GM04504 (cell line): ENCODE measurements around the gene PTPN22.

Experiments used
- DNase-seq: peaks from one replicate; pipeline ENCODE4 v3.0.0-alpha.2; 2012; ENCODE audit warnings: low read depth

Gene PTPN22

GRCh38 chr1:113887402-113888175 lies 16.1 kb upstream of the PTPN22 start, which contains the start of gene BCL2L15:
Gene BCL2L15, minus strand, starts transcription at chr1:113887581. Its CDS starts 206 bp downstream, at chr1:113887375.
- no peak for DNase-seq

DNA sequence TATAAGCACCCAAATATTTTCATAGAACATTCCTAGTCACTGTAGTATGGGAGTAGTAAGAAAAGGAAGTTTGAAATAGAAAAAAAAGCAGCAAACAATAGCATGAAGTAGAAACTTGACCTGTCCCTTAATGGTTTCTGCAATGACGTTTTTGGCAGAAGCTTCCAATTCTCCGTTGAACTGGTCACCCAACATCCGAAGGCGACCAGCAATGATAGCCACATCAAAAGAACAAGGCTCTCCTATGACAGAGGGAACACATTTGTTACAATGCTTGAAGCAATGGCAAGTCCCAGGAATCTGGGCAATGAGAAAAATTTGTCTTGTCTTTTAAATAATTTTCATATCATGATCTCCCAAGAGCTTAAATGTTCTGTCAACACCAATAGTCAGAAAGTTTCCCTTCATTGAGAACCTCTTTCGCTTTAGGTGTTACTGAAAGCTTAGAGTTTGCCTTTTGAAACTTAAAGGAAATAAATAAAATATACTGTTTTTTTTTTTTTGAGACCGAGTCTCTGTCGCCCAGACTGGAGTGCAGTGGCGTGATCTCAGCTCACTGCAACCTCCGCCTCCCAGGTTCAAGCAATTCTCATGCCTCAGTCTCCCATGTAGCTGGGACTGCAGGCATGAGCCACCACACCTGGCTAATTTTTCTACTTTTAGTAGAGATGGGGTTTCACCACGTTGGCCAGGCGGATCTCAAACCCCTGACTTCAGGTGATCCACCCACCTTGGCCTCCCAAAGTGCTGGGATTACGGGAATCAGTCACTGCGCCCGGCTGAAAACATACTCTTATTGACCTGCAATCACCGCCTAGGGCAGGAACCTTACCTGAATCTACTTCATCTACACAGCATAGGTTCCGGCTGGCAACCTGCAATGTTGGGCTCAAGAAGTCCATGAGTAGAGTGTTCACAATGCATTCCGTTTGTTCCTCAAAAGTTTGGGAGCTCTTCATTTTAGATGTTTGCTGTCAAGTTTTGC lies 15.2 kb upstream of the PTPN22 start:
- DNase-seq = no peak

- no peak for DNase-seq
Observed at GRCh38 chr1:113881661-113882060, 10.1 kb upstream of the PTPN22 start.

GRCh38 chr1:113879739-113880038 lies 8.2 kb upstream of the PTPN22 start:
- no peak for DNase-seq

DNA sequence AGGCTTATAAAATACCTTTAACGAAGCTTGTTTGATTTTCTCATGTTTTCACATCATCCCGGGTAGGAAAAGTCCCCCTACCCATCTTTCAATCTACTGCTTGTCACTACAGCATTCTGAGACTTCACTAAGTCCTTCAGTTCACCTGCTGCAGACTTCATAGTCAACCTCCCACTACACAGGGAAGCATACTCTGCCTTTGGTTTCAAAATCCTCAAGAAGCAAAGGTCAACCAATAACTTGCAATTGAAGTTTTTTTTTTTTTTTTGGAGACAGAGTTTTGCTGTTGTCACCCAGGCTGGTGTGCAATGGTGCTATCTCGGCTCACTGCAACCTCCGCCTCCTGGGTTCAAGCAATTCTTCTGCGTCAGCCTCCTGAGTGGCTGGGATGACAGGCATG lies 4.7 kb upstream of the PTPN22 start:
- DNase-seq = no peak

GRCh38 chr1:113875714-113876113 lies 4.2 kb upstream of the PTPN22 start:
- DNase-seq = no peak

DNA sequence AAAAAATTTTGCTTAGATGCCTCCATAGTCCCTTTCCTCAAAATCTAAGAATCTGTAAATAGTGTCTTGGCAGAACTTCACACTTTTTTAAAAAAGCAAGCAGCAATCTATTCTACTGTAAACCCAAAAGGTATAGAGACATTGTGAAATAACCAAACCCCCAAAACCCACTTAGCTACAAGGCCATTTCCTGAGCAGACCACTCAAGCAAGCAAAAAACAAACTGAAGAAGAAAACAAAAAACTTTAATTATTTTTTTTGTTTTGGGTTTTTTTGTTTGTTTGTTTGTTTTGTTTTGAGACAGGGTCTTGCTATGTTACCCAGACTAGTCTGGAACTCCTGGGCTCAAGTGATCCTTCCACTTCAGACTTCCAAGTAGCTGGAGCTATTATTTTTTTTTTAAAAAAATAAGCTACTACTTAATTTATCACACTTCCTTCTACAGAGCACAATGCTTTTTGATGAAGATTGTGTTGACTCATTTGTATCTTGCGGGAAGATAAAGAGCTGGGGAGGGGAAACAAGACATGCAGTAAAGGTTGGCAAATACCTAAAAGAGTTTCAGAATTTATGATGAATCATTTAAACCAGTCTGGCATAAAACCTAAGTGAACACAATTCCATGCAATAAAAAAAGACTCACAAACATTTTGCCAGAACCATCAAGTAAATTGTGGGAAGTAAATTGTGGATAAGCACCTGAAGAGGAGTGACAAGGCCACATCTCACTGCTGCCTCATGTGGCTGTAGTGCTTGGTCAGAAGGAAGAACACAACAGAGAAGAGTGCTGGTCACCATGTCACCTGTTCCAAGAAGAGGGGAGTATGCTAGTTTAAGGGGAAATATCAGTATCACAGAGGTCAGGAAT lies 2.7 kb upstream of the PTPN22 start:
- no peak for DNase-seq

GRCh38 chr1:113872219-113872935 lies 865 bp upstream of the PTPN22 start:
- DNase-seq = no peak

- no peak for DNase-seq
Observed at GRCh38 chr1:113870778-113871177, 734 bp downstream of the PTPN22 start.

- DNase-seq = no peak
Observed at GRCh38 chr1:113868387-113869083, 3.0 kb downstream of the PTPN22 start.

DNA sequence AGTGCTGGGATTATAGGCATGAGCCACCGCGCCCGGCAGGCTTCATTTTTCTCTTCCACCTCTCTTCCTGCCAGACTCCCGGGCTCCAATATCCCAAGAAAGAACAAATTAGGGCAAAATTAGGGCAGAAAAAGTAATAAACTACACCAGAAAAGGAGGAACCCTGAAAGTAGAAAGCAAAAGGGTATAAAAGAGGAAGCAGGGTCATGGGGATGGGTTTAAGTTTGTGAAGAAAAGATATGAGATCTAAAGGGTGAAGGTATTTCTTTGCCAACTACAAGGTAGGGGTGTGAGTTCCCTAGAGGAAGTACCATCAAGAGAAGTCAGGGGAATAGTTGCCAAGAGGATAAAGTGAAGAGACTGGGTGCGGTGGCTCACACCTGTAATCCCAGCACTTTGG lies 9.9 kb downstream of the PTPN22 start:
- no peak for DNase-seq

- DNase-seq = peak; percentile 34
Observed at GRCh38 chr1:113860891-113861290, 10.6 kb downstream of the PTPN22 start.

- no peak for DNase-seq
Observed at GRCh38 chr1:113859478-113860175, 11.9 kb downstream of the PTPN22 start.

- no peak for DNase-seq
Observed at GRCh38 chr1:113858982-113859381, 12.5 kb downstream of the PTPN22 start.

- no peak for DNase-seq
Observed at GRCh38 chr1:113858418-113858817, 13.1 kb downstream of the PTPN22 start.

GRCh38 chr1:113857776-113858175 lies 13.7 kb downstream of the PTPN22 start:
- DNase-seq = no peak

DNA sequence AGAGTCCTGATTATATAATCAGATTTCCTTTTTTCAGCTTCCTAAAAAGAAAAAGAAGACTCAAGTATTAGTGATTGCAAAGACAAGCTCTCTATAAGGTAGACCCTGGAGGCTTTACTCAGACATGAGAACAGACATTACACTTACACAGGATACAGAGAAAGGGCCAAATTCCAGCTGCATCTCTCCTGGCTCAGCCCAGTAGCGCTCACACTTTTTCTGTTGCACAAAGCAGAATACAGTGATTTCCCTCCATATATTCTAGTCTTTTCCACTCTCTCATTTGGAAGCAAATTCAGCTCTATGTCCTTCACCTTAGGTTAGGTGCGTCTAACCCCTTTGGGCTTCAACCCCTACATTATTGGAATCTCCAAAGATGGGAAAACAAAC lies 15.1 kb downstream of the PTPN22 start:
- no peak for DNase-seq

DNA sequence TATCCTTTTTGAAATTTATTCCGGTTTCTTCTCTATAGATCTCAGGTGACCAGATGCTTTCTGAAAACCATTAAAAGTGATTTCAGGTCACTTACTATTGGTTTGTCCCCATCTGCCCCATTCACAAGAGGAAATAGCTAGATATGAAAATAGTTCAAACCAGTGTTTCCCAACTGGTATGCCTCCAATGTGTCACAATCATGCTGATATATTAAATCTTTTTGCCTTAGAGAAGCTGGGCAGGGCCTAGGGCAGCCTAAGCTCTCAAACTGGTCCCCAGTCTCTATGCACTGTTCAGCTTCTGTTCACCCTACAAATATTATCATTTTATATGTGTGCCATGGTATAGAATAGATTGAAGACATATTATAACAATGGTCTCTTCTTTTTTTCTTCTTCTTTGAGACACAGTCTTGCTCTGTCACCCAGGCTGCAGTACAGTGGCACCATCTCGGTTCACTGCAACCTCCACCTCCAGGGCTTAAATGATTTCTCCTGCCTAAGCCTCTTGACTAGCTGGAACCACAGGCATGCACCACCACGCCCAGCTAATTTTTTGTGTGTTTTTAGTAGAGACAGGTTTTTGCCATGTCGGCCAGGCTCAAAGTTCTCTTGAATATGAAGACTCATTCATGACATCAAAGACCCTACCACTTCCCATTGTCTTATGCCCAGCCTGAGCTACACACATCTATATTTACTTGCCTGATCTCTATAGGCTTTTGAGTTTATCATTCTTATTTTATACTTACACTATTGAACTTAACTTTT lies 15.7 kb downstream of the PTPN22 start:
- no peak for DNase-seq

GRCh38 chr1:113854234-113854633 lies 17.3 kb downstream of the PTPN22 start:
- no peak for DNase-seq
